Kidney epithelial cell (primary cell): Measurements from ENCODE around the gene TBC1D22A. TPM values are rescaled to one million over a fixed set of nuclear protein-coding genes. Genes with fewer than 3 reads are reported as not detected.

Experiments
- DNase-seq: peaks from one replicate; pipeline ENCODE4 v3.0.0-alpha.2; 2010; ENCODE audit warnings: low read depth
- H3K27me3 ChIP-seq: 2 replicates; pipeline ENCODE4 v1.6.0; 2011; ENCODE audit warnings: low read length; ENCODE audit not compliant: control insufficient read depth, insufficient read depth
- H3K36me3 ChIP-seq: 2 replicates; pipeline ENCODE4 v1.5.1; 2011; ENCODE audit warnings: low read length; ENCODE audit not compliant: control insufficient read depth, insufficient read depth
- H3K4me3 ChIP-seq: 2 replicates; pipeline ENCODE4 v1.5.1; 2011; ENCODE audit warnings: low read depth, mild to moderate bottlenecking, control low read depth, low read length
- total RNA-seq: library from RNA; depleted of rRNA; stranded (reverse); fragments of >200 nt; gene quantifications from 2 replicates; pipeline ENCODE4 v1.2.3, GENCODE V29; 2015
- TF ChIP-seq, protein P1 (sequence below): IDR thresholded peaks from 2 replicates; pipeline ENCODE4 v1.5.1; 2011; ENCODE audit warnings: mild to moderate bottlenecking, moderate library complexity, low read length, control low read depth, inconsistent platforms; ENCODE audit not compliant: insufficient read depth, poor library complexity, severe bottlenecking

The TBC1D22A gene
- total RNA-seq, 1 donor from 2014 or later: 25.7 TPM

DNA sequence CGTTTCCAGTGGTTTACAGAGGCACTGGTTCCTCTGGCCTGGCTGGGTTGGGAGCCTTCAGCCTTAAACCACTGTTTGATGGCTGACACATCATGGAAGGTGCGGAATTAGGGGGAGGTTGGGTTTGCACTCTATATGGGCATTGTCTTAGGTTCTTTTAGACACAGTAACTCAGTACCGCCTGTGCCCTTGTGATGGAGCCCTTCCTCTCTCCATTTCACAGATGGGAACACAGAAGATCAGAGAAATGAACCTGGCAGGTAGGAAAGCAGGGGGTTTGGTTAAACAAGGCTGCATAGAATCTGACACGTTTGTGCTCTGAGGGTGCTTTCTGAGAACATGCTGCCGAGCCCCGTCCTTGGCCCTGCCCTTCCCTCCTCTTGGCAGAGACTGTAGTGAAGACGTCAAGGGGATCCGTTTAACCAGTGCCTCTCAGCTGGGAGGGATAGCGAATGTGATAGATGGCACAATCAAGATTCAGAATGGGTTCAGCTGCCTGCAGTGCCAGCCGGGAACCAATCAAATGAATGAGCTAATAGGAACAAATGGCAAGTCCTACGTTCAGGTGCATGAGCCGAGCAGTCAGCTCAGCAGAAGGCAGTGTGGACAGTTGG, 228.6 kb downstream of the TBC1D22A start:
- TF ChIP-seq, protein P1, sequence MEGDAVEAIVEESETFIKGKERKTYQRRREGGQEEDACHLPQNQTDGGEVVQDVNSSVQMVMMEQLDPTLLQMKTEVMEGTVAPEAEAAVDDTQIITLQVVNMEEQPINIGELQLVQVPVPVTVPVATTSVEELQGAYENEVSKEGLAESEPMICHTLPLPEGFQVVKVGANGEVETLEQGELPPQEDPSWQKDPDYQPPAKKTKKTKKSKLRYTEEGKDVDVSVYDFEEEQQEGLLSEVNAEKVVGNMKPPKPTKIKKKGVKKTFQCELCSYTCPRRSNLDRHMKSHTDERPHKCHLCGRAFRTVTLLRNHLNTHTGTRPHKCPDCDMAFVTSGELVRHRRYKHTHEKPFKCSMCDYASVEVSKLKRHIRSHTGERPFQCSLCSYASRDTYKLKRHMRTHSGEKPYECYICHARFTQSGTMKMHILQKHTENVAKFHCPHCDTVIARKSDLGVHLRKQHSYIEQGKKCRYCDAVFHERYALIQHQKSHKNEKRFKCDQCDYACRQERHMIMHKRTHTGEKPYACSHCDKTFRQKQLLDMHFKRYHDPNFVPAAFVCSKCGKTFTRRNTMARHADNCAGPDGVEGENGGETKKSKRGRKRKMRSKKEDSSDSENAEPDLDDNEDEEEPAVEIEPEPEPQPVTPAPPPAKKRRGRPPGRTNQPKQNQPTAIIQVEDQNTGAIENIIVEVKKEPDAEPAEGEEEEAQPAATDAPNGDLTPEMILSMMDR: no peak
- no peaks in the 10 kb centered on the region for H3K36me3 ChIP-seq
- no peak overlapping the region for H3K4me3 ChIP-seq
- no peak for DNase-seq
- H3K27me3 ChIP-seq: no peaks in the 10 kb centered on the region

DNA sequence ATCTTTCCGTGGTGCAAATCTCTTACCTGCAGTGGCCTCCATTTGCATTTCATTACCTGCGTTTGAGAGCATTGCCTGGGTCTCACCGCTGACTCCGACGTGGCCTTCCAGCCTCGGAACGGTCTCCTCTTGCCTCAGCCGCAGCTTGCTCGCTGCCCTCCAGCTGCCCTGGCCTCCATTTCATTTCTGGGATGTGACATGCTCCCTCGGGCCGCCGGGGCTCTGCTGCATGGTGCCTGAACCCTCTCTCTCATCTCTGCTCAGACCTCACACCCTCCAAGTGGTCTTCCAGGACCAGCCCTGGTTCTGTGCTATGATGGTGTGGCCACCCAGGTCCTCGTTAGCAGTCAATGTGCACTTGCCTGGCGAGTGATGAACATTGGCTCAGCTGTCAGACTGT, 229.2 kb downstream of the TBC1D22A start:
- no peak overlapping the region for H3K4me3 ChIP-seq
- TF ChIP-seq, protein P1: no peak
- no peak for DNase-seq
- no peaks in the 10 kb centered on the region for H3K36me3 ChIP-seq
- H3K27me3 ChIP-seq: no peaks in the 10 kb centered on the region

DNA sequence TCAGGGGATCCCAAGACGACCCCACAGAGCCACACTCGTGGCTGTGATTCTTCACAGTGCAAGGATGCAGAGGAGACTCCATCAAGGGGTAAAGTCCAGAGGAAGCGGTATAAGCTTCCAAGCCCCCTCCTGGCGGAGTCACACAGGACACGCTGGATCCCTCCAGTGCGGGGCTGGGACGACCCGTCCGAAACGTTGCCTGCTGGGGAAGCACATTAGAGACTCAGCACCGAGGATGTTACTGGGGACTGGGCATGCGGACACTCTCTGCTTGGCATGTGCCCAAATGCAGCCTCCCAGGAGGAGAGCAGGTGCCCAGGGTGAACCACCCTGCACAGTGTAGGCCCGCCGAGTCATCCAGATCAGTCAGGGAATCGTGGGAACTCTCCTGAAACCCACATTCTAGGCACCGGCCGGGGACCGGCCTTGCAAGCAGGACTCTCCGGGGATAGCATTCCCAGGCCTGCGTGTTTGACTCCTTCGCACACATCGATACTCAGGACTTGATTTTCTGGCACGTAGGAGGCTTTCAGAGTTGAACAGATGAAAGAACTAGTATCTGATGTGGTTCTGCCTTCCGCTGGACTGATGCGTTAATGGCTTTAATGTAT, 229.8 kb downstream of the TBC1D22A start:
- H3K36me3 ChIP-seq: no peaks in the 10 kb centered on the region
- TF ChIP-seq, protein P1: no peak
- no peak overlapping the region for H3K4me3 ChIP-seq
- DNase-seq: no peak
- H3K27me3 ChIP-seq: no peaks in the 10 kb centered on the region

DNA sequence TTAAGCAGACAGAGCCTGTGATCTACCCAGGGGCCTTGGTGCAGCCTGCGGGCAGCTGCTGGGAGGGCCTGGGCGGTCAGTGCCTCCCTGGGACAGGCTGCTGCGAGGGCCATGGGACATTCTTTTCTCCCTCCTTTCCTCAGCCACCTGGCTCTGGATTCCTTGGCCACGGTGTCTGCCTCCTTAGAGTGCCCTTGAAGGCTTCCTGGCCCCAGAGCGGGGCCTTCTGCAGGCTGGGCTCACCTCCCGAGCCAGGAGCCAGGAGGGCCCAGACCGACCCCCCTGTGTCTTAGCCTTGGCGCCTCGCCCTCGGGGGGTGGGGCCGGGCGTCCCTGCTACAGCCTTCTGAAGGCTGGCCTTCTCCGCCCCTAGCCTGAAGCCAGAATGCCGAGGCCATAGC, 231.2 kb downstream of the TBC1D22A start:
- H3K27me3 ChIP-seq: no peaks in the 10 kb centered on the region
- TF ChIP-seq, protein P1: no peak
- DNase-seq: no peak

DNA sequence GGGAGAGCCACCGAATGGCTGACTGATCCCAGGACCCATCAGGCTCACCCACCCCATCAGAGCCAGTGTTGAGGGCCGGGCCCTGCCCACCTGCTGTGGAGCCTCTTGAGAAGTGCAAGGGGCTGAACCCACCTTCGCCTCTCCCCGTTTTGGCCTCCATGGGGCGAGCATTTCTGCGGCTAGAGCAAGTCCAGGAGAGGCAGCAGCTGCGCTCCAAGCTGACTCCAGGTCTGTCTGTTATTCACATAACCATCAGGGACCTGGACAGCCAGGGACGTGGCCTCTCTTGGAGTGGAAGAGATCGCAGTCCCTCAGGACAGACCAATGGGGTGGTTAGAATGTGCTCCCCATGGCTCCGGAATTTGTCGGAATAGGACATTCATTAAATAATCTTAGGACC, 231.8 kb downstream of the TBC1D22A start:
- TF ChIP-seq, protein P1: no peak
- Histone ChIP-seq H3K36me3 (no peaks in the 10 kb centered on the region), H3K4me3 (no peak overlapping the region), H3K27me3 (no peaks in the 10 kb centered on the region)
- no peak for DNase-seq

More for the DNA sequence above, 231.2 kb downstream of the TBC1D22A start:
- H3K4me3 ChIP-seq: no peak overlapping the region
- no peaks in the 10 kb centered on the region for H3K36me3 ChIP-seq

DNA sequence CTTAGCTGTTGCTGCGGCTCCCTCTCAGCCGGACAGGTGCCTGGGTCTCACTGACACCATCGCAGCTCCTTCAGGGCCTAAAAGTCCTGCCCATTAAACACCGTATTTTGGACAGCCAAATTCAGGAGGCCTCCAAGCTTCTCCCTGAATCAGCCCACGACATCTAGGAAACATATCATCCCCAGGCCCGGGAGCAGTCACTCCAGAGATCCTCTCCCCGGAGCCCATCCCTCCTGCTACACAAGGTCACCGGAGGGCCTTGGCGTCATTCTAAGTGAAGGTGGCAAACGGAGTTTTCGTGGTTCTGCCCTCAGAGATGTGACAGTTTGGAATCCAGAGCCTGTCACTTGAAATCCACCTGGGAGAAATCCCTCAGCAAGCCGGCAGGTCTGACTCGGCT, 232.5 kb downstream of the TBC1D22A start:
- DNase-seq: no peak
- TF ChIP-seq, protein P1: no peak
- Histone ChIP-seq H3K4me3 (no peak overlapping the region), H3K27me3 (no peaks in the 10 kb centered on the region), H3K36me3 (no peaks in the 10 kb centered on the region)
